ENCODE data around the gene IQCF5.
"Not testable (repeated sequence)": the region's sequence is repeated elsewhere in the genome, so short reads cannot be mapped to it uniquely, and the experiment has no call there.

Gene IQCF5

DNA sequence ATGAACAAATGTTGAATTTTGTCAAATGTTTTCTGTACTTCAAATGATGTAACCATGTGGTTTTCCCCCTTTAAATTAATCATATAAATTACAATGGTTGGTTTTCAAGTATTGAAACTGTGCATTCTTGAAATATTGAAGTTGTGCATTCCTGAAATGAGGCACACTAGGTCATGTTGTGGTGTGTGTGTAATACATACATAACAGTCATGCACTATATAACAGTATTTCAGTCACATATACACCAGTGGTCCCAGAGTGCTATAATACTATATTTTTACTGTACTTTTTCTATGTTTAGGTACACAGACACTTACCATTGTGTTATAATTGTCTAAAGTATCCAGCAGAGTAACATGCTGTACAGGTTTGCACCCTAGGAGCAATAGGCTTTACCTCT is 11.0 kb upstream of the IQCF5 start:
- H3K36me3 Mint-ChIP-seq (ENCODE audit: low read depth): no peaks in the 10 kb centered on the region
- peaks cover under 1% of the 10 kb centered on the region for H3K4me1 Mint-ChIP-seq (ENCODE audit: low read depth)
- H3K4me3 Mint-ChIP-seq: no peak overlapping the region

GRCh38 chr3:51879937-51880336 is 4.5 kb upstream of the IQCF5 start:
- Mint-ChIP-seq H3K4me3 (no peak overlapping the region), H3K36me3 (ENCODE audit: low read depth) (no peaks in the 10 kb centered on the region), H3K4me1 (ENCODE audit: low read depth) (no peaks in the 10 kb centered on the region), H3K27me3 (ENCODE audit: low read depth) (peaks cover 24% of the 10 kb centered on the region), H3K27ac (no peak overlapping the region), H3K9me3 (no peaks in the 10 kb centered on the region)

More for the DNA sequence above, 11.0 kb upstream of the IQCF5 start:
- Mint-ChIP-seq H3K27me3 (ENCODE audit: low read depth) (peaks cover 22% of the 10 kb centered on the region), H3K27ac (no peak overlapping the region), H3K9me3 (no peaks in the 10 kb centered on the region)

GRCh38 chr3:51876186-51876585 is 785 bp upstream of the IQCF5 start:
- no peaks in the 10 kb centered on the region for H3K4me1 Mint-ChIP-seq (ENCODE audit: low read depth)
- peaks cover 5% of the 10 kb centered on the region for H3K27me3 Mint-ChIP-seq (ENCODE audit: low read depth)
- H3K4me3 Mint-ChIP-seq: no peak overlapping the region
- no peak overlapping the region for H3K27ac Mint-ChIP-seq
- no peaks in the 10 kb centered on the region for H3K36me3 Mint-ChIP-seq (ENCODE audit: low read depth)
- no peaks in the 10 kb centered on the region for H3K9me3 Mint-ChIP-seq

DNA sequence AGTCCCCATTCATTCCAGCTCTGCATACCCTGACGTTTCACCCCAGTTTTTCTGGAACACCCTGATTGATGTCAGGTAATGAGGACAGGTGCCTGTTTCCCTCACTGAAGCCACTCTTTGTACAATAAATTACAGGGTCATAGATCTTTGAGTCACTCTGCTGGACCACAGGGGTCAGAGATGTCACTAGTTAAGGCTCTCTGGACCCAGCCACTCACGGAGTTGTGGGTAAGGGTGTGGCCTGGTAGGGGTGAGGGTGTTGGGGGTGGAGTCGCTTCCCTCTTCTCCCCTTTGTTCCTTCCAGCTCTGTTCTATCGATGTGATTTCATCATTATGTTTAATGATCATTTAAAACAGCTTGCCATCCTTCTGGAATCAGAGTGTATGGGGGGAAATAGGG is 512 bp downstream of the IQCF5 start:
- Mint-ChIP-seq H3K36me3 (ENCODE audit: low read depth) (no peaks in the 10 kb centered on the region), H3K9me3 (no peaks in the 10 kb centered on the region), H3K4me1 (ENCODE audit: low read depth) (no peaks in the 10 kb centered on the region), H3K4me3 (no peak overlapping the region), H3K27me3 (ENCODE audit: low read depth) (peaks cover 11% of the 10 kb centered on the region), H3K27ac (no peak overlapping the region)

DNA sequence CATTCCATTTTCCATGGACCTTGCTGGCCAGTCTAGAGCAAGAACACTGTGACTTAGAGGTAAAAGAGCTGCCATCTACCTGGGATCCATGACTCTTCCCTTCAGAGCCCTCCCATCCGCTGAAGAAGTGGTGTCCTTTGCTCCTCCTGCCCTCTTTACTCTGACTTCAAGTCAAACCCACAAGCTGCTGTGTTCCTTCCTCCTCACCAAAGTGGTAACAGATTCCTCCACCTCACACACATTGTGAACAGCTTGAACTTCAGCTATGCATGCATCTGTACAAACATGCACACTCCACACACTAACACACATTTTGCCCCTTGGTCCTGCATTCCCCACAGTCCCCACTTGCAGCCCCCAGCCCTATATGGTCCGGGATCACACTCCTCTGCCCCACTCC is 990 bp downstream of the IQCF5 start:
- Mint-ChIP-seq H3K4me3 (no peak overlapping the region), H3K9me3 (no peaks in the 10 kb centered on the region), H3K27ac (no peak overlapping the region), H3K4me1 (ENCODE audit: low read depth) (no peaks in the 10 kb centered on the region), H3K36me3 (ENCODE audit: low read depth) (no peaks in the 10 kb centered on the region), H3K27me3 (ENCODE audit: low read depth) (peaks cover 14% of the 10 kb centered on the region)

DNA sequence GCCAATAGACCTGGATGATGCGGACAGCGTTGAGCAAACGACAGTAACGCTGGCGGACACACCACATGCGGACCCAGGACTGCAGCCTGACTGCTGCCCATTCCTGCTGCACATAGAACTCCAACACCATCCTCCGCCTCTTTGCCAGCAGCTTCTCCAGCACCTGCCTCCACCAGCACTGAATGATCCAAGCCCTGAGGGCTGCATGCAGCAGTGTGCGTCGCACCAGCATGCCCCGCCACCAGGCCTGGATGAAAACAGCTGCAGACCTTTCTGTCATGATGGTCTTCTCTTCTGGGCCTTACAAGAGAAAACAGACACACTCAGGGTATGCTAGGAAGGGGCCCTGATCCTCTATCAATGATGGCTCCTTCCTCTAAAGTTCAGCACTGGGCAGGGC is 1.5 kb downstream of the IQCF5 start:
- Mint-ChIP-seq H3K4me3 (no peak overlapping the region), H3K36me3 (ENCODE audit: low read depth) (no peaks in the 10 kb centered on the region), H3K4me1 (ENCODE audit: low read depth) (no peaks in the 10 kb centered on the region), H3K27me3 (ENCODE audit: low read depth) (peaks cover 20% of the 10 kb centered on the region), H3K27ac (no peak overlapping the region), H3K9me3 (no peaks in the 10 kb centered on the region)

DNA sequence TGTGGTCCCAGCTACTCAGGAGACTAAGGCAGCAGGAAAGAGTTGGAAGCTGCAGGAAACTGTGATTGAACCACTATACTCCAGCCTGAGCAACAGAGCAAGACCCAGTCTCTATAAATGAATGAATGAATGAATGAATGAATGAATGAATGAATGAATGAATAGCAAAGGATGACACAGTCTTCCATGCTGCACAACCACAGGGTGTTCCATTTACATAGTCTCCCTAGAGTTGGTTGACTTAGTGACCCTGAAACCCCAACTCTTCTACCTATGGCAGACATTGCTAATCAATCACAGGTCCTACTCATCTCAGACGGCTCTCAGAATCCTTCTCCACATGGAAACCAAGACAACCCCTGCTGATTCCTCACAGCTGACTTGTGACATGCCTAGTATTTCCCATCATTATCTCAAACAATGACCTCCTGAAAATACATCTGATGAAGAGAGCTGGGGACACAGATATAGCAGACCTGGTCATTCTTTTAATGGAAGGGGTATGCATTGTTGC is 2.1 kb downstream of the IQCF5 start:
- Mint-ChIP-seq H3K9me3 (no peaks in the 10 kb centered on the region), H3K4me3 (no peak overlapping the region), H3K27me3 (ENCODE audit: low read depth) (peaks cover 24% of the 10 kb centered on the region), H3K4me1 (ENCODE audit: low read depth) (no peaks in the 10 kb centered on the region), H3K36me3 (ENCODE audit: low read depth) (no peaks in the 10 kb centered on the region), H3K27ac (no peak overlapping the region)

DNA sequence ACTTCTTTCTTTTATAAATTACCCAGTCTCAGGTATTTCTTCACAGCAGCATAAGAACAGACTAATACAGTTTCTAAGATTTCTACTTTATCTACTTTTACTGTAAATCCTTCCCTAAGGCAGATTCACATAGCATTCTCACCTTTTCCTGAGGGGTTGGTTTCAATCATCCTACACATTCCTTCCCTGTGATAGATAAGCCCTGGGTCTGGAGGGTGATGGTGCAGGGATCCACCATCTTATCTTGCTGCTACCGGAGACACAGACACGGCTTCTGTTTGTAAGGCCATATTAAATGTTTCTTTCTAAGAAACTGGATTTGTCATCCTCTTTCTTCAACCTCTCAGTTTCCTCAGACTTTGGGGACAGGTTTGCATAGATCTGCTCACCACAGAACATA is 6.1 kb downstream of the IQCF5 start:
- H3K9me3 Mint-ChIP-seq: no peaks in the 10 kb centered on the region
- H3K36me3 Mint-ChIP-seq (ENCODE audit: low read depth): no peaks in the 10 kb centered on the region
- no peak overlapping the region for H3K4me3 Mint-ChIP-seq
- H3K27me3 Mint-ChIP-seq (ENCODE audit: low read depth): peaks cover 36% of the 10 kb centered on the region
- H3K27ac Mint-ChIP-seq: no peak overlapping the region
- no peaks in the 10 kb centered on the region for H3K4me1 Mint-ChIP-seq (ENCODE audit: low read depth)

DNA sequence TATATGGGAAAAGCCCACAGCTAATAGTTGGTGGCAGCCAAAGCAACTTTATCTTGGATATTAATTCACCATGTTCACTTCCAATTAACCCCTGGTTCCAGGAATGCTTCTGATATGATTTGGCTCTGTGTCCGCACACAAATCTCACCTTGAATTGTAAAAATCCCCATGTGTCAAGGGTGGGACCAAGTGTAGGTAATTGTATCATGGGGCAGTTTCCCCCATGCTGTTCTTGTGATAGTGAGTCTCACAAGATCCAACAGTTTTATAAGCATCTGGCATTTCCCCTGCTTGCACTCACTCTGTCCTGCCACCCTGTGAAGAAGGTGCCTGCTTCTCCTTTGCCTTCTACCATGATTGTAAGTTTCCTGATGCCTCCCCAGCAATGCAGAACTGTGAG is 6.5 kb downstream of the IQCF5 start:
- not testable (repeated sequence) for H3K27ac Mint-ChIP-seq; H3K4me1 Mint-ChIP-seq (ENCODE audit: low read depth); H3K9me3 Mint-ChIP-seq; H3K36me3 Mint-ChIP-seq (ENCODE audit: low read depth); H3K4me3 Mint-ChIP-seq
- H3K27me3 Mint-ChIP-seq (ENCODE audit: low read depth): peaks cover 36% of the 10 kb centered on the region

- H3K27me3 Mint-ChIP-seq (ENCODE audit: low read depth): peaks cover 17% of the 10 kb centered on the region
- no peak overlapping the region for H3K4me3 Mint-ChIP-seq
- no peaks in the 10 kb centered on the region for H3K4me1 Mint-ChIP-seq (ENCODE audit: low read depth)
- H3K36me3 Mint-ChIP-seq (ENCODE audit: low read depth): no peaks in the 10 kb centered on the region
- H3K9me3 Mint-ChIP-seq: no peaks in the 10 kb centered on the region
- no peak overlapping the region for H3K27ac Mint-ChIP-seq
Measured at GRCh38 chr3:51862886-51863285, 12.5 kb downstream of the IQCF5 start.

DNA sequence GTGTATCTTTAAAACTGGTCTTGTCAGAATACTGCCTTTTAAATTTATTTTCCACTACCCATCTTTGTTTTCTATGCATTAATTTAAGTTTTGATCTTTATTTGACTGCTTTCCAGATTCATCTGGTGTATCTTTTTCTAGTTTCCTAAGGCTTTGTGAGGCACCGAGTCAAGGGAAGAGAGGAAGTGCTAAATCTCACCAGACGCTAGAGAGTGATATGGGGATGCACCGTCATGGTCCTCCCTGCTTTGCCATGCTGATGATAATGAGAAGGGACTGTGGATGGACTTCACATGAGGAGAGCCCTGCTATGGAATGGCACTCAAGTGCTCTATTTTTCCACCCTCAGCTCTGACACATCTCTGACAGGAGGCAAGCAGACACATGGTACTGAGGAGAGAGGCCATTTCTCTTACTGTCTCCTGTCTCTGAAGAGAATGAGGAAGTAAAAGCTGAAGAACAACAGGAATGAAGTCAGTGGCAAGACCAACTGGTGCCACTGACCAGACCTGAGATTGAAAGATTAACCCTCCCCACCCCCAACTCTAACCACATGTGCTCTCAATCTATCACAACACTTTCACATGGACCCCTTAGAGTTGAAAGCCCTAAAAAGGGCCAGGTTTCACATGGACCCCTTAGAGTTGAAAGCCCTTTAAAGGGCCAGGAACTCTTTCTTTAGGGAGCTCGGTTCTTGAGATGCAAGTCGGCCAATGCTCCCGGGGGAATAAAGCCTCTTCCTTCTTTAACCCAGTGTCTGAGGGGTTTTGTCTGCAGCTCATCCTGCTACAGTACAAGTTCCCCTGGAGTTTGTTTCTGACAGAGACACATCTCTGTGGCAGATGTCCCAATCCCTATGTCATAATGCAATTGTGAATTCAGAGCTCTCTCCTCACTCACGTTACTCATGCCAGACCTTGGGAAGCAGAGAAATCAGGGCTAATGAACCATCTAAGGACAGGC is 14.4 kb downstream of the IQCF5 start, which contains the start of gene IQCF2:
TSS of gene IQCF2 (plus strand) at position 913 of the 963 bp plus-strand sequence. CDS start 52 bp downstream, outside the sequence.
- Mint-ChIP-seq H3K27me3 (ENCODE audit: low read depth) (peaks cover 9% of the 10 kb centered on the region), H3K27ac (no peak within 1 kb of the TSS), H3K9me3 (no peaks in the 10 kb centered on the region), H3K4me3 (no peak within 1 kb of the TSS), H3K36me3 (ENCODE audit: low read depth) (no peaks in the 10 kb centered on the region), H3K4me1 (ENCODE audit: low read depth) (no peaks in the 10 kb centered on the region)

GRCh38 chr3:51855411-51855810 is 20.0 kb downstream of the IQCF5 start:
- H3K4me1 Mint-ChIP-seq (ENCODE audit: low read depth); H3K4me3 Mint-ChIP-seq; H3K27ac Mint-ChIP-seq; H3K27me3 Mint-ChIP-seq (ENCODE audit: low read depth); H3K9me3 Mint-ChIP-seq; H3K36me3 Mint-ChIP-seq (ENCODE audit: low read depth): not testable (repeated sequence)

- Mint-ChIP-seq H3K9me3 (peaks cover 15% of the 10 kb centered on the region), H3K27ac (no peak overlapping the region), H3K4me1 (ENCODE audit: low read depth) (no peaks in the 10 kb centered on the region), H3K36me3 (ENCODE audit: low read depth) (no peaks in the 10 kb centered on the region), H3K27me3 (ENCODE audit: low read depth) (peaks cover 37% of the 10 kb centered on the region), H3K4me3 (no peak overlapping the region)
Measured at GRCh38 chr3:51845129-51845528, 30.3 kb downstream of the IQCF5 start.

GRCh38 chr3:51836606-51837005 is 38.8 kb downstream of the IQCF5 start:
- Mint-ChIP-seq H3K9me3 (no peaks in the 10 kb centered on the region), H3K4me1 (ENCODE audit: low read depth) (no peaks in the 10 kb centered on the region), H3K4me3 (no peak overlapping the region), H3K27ac (no peak overlapping the region), H3K36me3 (ENCODE audit: low read depth) (no peaks in the 10 kb centered on the region), H3K27me3 (ENCODE audit: low read depth) (peaks cover 39% of the 10 kb centered on the region)

GRCh38 chr3:51830836-51831385 is 44.5 kb downstream of the IQCF5 start:
- H3K4me3 Mint-ChIP-seq: no peak overlapping the region
- H3K4me1 Mint-ChIP-seq (ENCODE audit: low read depth): no peaks in the 10 kb centered on the region
- H3K27me3 Mint-ChIP-seq (ENCODE audit: low read depth): peaks cover 38% of the 10 kb centered on the region
- H3K9me3 Mint-ChIP-seq: peaks cover 19% of the 10 kb centered on the region
- H3K27ac Mint-ChIP-seq: no peak overlapping the region
- no peaks in the 10 kb centered on the region for H3K36me3 Mint-ChIP-seq (ENCODE audit: low read depth)
